Neural progenitor cell (in vitro differentiated cells): ENCODE results near the gene KCNH1. TPM values are rescaled to one million over a fixed set of nuclear protein-coding genes. Genes with fewer than 3 reads are reported as not detected.

Experiments used
- DNase-seq: peaks from one replicate; pipeline ENCODE4 v3.0.0-alpha.2; 2016; ENCODE audit warnings: low spot score
- H2AFZ ChIP-seq: fragments of 200-600 bp; sonication (generic); replicated peaks from 2 replicates; pipeline ENCODE4 v1.6.1; 2016; ENCODE audit warnings: antibody characterized with exemption
- H3F3A ChIP-seq: fragments of 200-600 bp; sonication (generic); 2 replicates; pipeline ENCODE4 v1.6.1; 2016; ENCODE audit warnings: antibody characterized with exemption, low read depth
- H3K27ac ChIP-seq: fragments of 200-600 bp; sonication (generic); 2 replicates; pipeline ENCODE4 v1.5.1; 2016; ENCODE audit warnings: mild to moderate bottlenecking
- H3K27me3 ChIP-seq: fragments of 200-600 bp; sonication (generic); 2 replicates; pipeline ENCODE4 v1.6.1; 2016; ENCODE audit warnings: mild to moderate bottlenecking, moderate library complexity
- H3K36me3 ChIP-seq: fragments of 200-600 bp; sonication (generic); 2 replicates; pipeline ENCODE4 v1.5.1; 2016
- H3K4me1 ChIP-seq: fragments of 200-600 bp; sonication (generic); 2 replicates; pipeline ENCODE4 v1.6.1; 2016; ENCODE audit warnings: mixed run types
- H3K4me2 ChIP-seq: fragments of 200-600 bp; sonication (generic); 2 replicates; pipeline ENCODE4 v1.6.1; 2016
- H3K4me3 ChIP-seq: fragments of 200-600 bp; sonication (generic); 2 replicates; pipeline ENCODE4 v1.5.1; 2016
- H3K79me2 ChIP-seq: fragments of 200-600 bp; sonication (generic); 2 replicates; pipeline ENCODE4 v1.6.1; 2016; ENCODE audit warnings: low read depth
- H3K9ac ChIP-seq: fragments of 200-600 bp; sonication (generic); 2 replicates; pipeline ENCODE4 v1.6.1; 2016
- H3K9me3 ChIP-seq: fragments of 200-600 bp; sonication (generic); 2 replicates; pipeline ENCODE4 v1.5.1; 2016; ENCODE audit warnings: low read depth
- H4K20me1 ChIP-seq: fragments of 200-600 bp; sonication (generic); 2 replicates; pipeline ENCODE4 v1.6.1; 2016; ENCODE audit warnings: low read depth
- H3K27ac Mint-ChIP-seq: 3 replicates; pipeline ENCODE4 v1.8.0; 2021; ENCODE audit warnings: mixed read lengths
- H3K27me3 Mint-ChIP-seq: 2 replicates; pipeline ENCODE4 v1.8.0; 2022; ENCODE audit warnings: low read depth, mild to moderate bottlenecking, inconsistent platforms, moderate library complexity, mixed read lengths; ENCODE audit not compliant: insufficient read depth
- H3K36me3 Mint-ChIP-seq: 3 replicates; pipeline ENCODE4 v1.8.0; 2021; ENCODE audit warnings: mixed read lengths
- H3K4me1 Mint-ChIP-seq: 3 replicates; pipeline ENCODE4 v1.8.0; 2021; ENCODE audit warnings: mixed read lengths
- H3K4me3 Mint-ChIP-seq: 3 replicates; pipeline ENCODE4 v1.8.0; 2021; ENCODE audit warnings: mild to moderate bottlenecking, moderate library complexity, mixed read lengths
- H3K9me3 Mint-ChIP-seq: 3 replicates; pipeline ENCODE4 v1.8.0; 2020; ENCODE audit warnings: mixed read lengths
- EZH2 ChIP-seq: fragments of 200-600 bp; sonication (generic); IDR thresholded peaks from 2 replicates; pipeline ENCODE4 v1.6.1; 2017; ENCODE audit warnings: antibody characterized with exemption, mild to moderate bottlenecking, moderate library complexity
- EZH2phosphoT487 ChIP-seq: fragments of 200-600 bp; sonication (generic); IDR thresholded peaks from 2 replicates; pipeline ENCODE4 v1.6.1; 2017; ENCODE audit warnings: antibody characterized with exemption
- total RNA-seq: library from RNA; depleted of rRNA; stranded (reverse); fragments of >200 nt; gene quantifications from 2 replicates; pipeline ENCODE4 v1.2.3, GENCODE V29; 2015; ENCODE audit warnings: low replicate concordance
- TF ChIP-seq, protein P1 (sequence below): fragments of 200-600 bp; sonication (generic); IDR thresholded peaks from 2 replicates; pipeline ENCODE4 v1.5.1; 2017; ENCODE audit warnings: antibody characterized with exemption, mild to moderate bottlenecking

The KCNH1 gene
- total RNA-seq, 1 donor from 2014 or later: 1.6 TPM

DNA sequence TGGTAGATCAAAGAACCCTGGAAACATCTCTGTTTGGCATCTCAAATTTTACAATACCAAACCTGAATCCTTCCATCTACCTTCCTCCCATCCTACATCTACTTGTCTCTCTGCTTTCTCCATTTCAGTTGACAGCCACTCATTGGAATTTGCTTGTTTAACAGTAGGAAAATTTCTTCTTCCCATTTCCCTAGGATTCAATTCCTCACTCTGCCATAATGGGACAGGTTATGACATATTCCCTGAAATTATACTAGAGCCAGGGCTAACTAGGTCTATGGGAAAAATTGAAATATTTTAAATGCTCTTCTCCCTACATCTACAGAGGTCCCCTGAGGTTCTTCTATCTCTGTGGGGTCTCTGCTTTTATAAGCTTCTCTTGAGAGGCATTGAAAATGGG is 257.7 kb downstream of the KCNH1 start:
- TF ChIP-seq EZH2: no peak
- TF ChIP-seq EZH2phosphoT487: no peak
- TF ChIP-seq, protein P1, sequence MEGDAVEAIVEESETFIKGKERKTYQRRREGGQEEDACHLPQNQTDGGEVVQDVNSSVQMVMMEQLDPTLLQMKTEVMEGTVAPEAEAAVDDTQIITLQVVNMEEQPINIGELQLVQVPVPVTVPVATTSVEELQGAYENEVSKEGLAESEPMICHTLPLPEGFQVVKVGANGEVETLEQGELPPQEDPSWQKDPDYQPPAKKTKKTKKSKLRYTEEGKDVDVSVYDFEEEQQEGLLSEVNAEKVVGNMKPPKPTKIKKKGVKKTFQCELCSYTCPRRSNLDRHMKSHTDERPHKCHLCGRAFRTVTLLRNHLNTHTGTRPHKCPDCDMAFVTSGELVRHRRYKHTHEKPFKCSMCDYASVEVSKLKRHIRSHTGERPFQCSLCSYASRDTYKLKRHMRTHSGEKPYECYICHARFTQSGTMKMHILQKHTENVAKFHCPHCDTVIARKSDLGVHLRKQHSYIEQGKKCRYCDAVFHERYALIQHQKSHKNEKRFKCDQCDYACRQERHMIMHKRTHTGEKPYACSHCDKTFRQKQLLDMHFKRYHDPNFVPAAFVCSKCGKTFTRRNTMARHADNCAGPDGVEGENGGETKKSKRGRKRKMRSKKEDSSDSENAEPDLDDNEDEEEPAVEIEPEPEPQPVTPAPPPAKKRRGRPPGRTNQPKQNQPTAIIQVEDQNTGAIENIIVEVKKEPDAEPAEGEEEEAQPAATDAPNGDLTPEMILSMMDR: no peak
- Histone ChIP-seq H3K4me1 (no peaks in the 10 kb centered on the region), H3F3A (no peaks in the 10 kb centered on the region), H3K9ac (no peak overlapping the region), H3K27me3 (no peaks in the 10 kb centered on the region), H3K79me2 (no peaks in the 10 kb centered on the region), H3K9me3 (no peaks in the 10 kb centered on the region), H2AFZ (no peak overlapping the region), H3K4me2 (no peak overlapping the region), H3K27ac (no peak overlapping the region), H3K36me3 (no peaks in the 10 kb centered on the region), H4K20me1 (no peaks in the 10 kb centered on the region), H3K4me3 (no peak overlapping the region)
- Mint-ChIP-seq H3K27me3 (no peaks in the 10 kb centered on the region), H3K4me1 (no peaks in the 10 kb centered on the region), H3K36me3 (no peaks in the 10 kb centered on the region), H3K9me3 (peaks cover 1% of the 10 kb centered on the region), H3K4me3 (no peak overlapping the region), H3K27ac (no peak overlapping the region)
- DNase-seq: no peak

- no peak overlapping the region for H3K4me3 Mint-ChIP-seq
- DNase-seq: no peak
- Histone ChIP-seq H2AFZ (no peak overlapping the region), H3F3A (no peaks in the 10 kb centered on the region), H3K36me3 (peaks cover 7% of the 10 kb centered on the region), H3K79me2 (no peaks in the 10 kb centered on the region), H3K27me3 (no peaks in the 10 kb centered on the region), H3K4me3 (no peak overlapping the region), H3K27ac (no peak overlapping the region), H3K4me2 (no peak overlapping the region), H3K9me3 (peaks cover 3% of the 10 kb centered on the region), H4K20me1 (no peaks in the 10 kb centered on the region), H3K4me1 (no peaks in the 10 kb centered on the region), H3K9ac (no peak overlapping the region)
- H3K4me1 Mint-ChIP-seq: no peaks in the 10 kb centered on the region
- peaks cover 10% of the 10 kb centered on the region for H3K9me3 Mint-ChIP-seq
- no peaks in the 10 kb centered on the region for H3K36me3 Mint-ChIP-seq
- no peak overlapping the region for H3K27ac Mint-ChIP-seq
- no peak for TF ChIP-seq EZH2
- TF ChIP-seq, protein P1: no peak
- H3K27me3 Mint-ChIP-seq: peaks cover 2% of the 10 kb centered on the region
These were observed 267.4 kb downstream of the KCNH1 start for GRCh38 chr1:210866532-210866931.

DNA sequence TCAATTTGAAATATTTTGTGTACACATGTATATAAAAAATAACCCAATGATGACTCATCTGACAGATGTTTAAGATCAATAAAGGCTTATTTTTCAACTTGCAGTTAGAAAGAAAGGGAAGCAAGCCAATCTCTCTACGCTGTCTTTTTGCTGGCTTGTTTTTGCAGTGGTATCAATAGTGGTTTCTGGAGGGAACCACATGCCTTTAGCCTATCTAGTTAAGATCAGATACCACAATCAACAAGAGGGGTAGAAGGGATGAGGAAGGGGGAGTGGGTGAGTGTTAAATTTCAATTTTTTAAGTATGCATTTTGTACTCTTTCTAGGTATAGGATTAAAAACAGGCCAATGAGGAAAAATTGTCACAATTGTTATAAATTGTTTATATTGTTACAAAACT is 276.2 kb downstream of the KCNH1 start:
- Histone ChIP-seq H3K36me3 (no peaks in the 10 kb centered on the region), H3F3A (no peaks in the 10 kb centered on the region), H3K9ac (no peak overlapping the region), H3K27me3 (no peaks in the 10 kb centered on the region), H3K79me2 (no peaks in the 10 kb centered on the region), H4K20me1 (no peaks in the 10 kb centered on the region), H3K4me3 (no peak overlapping the region), H3K9me3 (no peaks in the 10 kb centered on the region), H3K27ac (no peak overlapping the region), H3K4me1 (no peaks in the 10 kb centered on the region), H2AFZ (no peak overlapping the region), H3K4me2 (no peak overlapping the region)
- no peaks in the 10 kb centered on the region for H3K27me3 Mint-ChIP-seq
- H3K4me1 Mint-ChIP-seq: peaks cover 13% of the 10 kb centered on the region
- H3K4me3 Mint-ChIP-seq: no peak overlapping the region
- TF ChIP-seq EZH2 (no peak), EZH2phosphoT487 (no peak)
- TF ChIP-seq, protein P1: no peak
- H3K36me3 Mint-ChIP-seq: no peaks in the 10 kb centered on the region
- H3K27ac Mint-ChIP-seq: no peak overlapping the region
- DNase-seq: no peak
- H3K9me3 Mint-ChIP-seq: no peaks in the 10 kb centered on the region
